HEK293 (cell line): ENCODE measurements around the gene TAF1D.
A peak's percentile ranks its signal among the peaks of the same experiment; 100 is the strongest.

Source experiments
- BCL6B ChIP-seq: fragments of 450-650 bp; formaldehyde crosslinking; IDR thresholded peaks from 2 replicates; pipeline ENCODE4 v1.5.1; 2017; ENCODE audit warnings: missing biosample characterization, missing genetic modification characterization
- KLF9 ChIP-seq: fragments of 450-650 bp; formaldehyde crosslinking; IDR thresholded peaks from 2 replicates; pipeline ENCODE4 v1.5.1; 2016; ENCODE audit warnings: missing biosample characterization, missing genetic modification characterization, low read depth
- PRDM10 ChIP-seq: fragments of 450-650 bp; formaldehyde crosslinking; IDR thresholded peaks from 2 replicates; pipeline ENCODE4 v1.5.1; 2016; ENCODE audit warnings: missing biosample characterization, missing genetic modification characterization
- PRDM6 ChIP-seq: fragments of 450-650 bp; formaldehyde crosslinking; IDR thresholded peaks from 2 replicates; pipeline ENCODE4 v1.5.1; 2017; ENCODE audit warnings: missing biosample characterization, missing genetic modification characterization
- RBAK ChIP-seq: fragments of 450-650 bp; formaldehyde crosslinking; IDR thresholded peaks from 2 replicates; pipeline ENCODE4 v1.5.1; 2016; ENCODE audit warnings: missing biosample characterization, missing genetic modification characterization
- REST ChIP-seq: fragments of 450-650 bp; formaldehyde crosslinking; IDR thresholded peaks from 2 replicates; pipeline ENCODE4 v1.5.1; 2016; ENCODE audit warnings: missing biosample characterization, missing genetic modification characterization
- SCRT1 ChIP-seq: fragments of 450-650 bp; formaldehyde crosslinking; IDR thresholded peaks from 2 replicates; pipeline ENCODE4 v1.5.1; 2016; ENCODE audit warnings: missing biosample characterization, missing genetic modification characterization, borderline replicate concordance
- ZBTB1 ChIP-seq: fragments of 450-650 bp; formaldehyde crosslinking; IDR thresholded peaks from 2 replicates; pipeline ENCODE4 v1.5.1; 2016; ENCODE audit warnings: missing biosample characterization, missing genetic modification characterization
- ZBTB21 ChIP-seq: fragments of 450-650 bp; formaldehyde crosslinking; IDR thresholded peaks from 2 replicates; pipeline ENCODE4 v1.5.1; 2017; ENCODE audit warnings: missing biosample characterization, missing genetic modification characterization
- ZFP37 ChIP-seq: fragments of 450-650 bp; formaldehyde crosslinking; IDR thresholded peaks from 2 replicates; pipeline ENCODE4 v1.5.1; 2016; ENCODE audit warnings: missing biosample characterization, missing genetic modification characterization
- ZFP41 ChIP-seq: fragments of 450-650 bp; formaldehyde crosslinking; IDR thresholded peaks from 2 replicates; pipeline ENCODE4 v1.5.1; 2016; ENCODE audit warnings: missing biosample characterization, missing genetic modification characterization, borderline replicate concordance
- ZNF335 ChIP-seq: fragments of 450-650 bp; formaldehyde crosslinking; conservative IDR thresholded peaks from 2 replicates; pipeline ENCODE4 v1.5.1; 2016; ENCODE audit warnings: missing biosample characterization, missing genetic modification characterization
- ZNF341 ChIP-seq: fragments of 450-650 bp; formaldehyde crosslinking; IDR thresholded peaks from 2 replicates; pipeline ENCODE4; 2016; ENCODE audit warnings: low read depth, missing biosample characterization, missing genetic modification characterization
- ZNF510 ChIP-seq: fragments of 450-650 bp; formaldehyde crosslinking; IDR thresholded peaks from 2 replicates; pipeline ENCODE4 v1.5.1; 2018; ENCODE audit warnings: mild to moderate bottlenecking, missing genetic modification characterization, missing biosample characterization; ENCODE audit not compliant: insufficient replicate concordance
- ZNF555 ChIP-seq: fragments of 450-650 bp; formaldehyde crosslinking; conservative IDR thresholded peaks from 2 replicates; pipeline ENCODE4 v1.5.1; 2017; ENCODE audit warnings: missing biosample characterization, mild to moderate bottlenecking, missing genetic modification characterization, inconsistent platforms
- ZNF561 ChIP-seq: fragments of 450-650 bp; IDR thresholded peaks from 2 replicates; pipeline ENCODE4 v1.5.1; 2018; ENCODE audit warnings: missing biosample characterization, missing genetic modification characterization, borderline replicate concordance
- ZNF585B ChIP-seq: fragments of 450-650 bp; formaldehyde crosslinking; IDR thresholded peaks from 2 replicates; pipeline ENCODE4 v1.5.1; 2016; ENCODE audit warnings: missing biosample characterization, missing genetic modification characterization
- ZNF677 ChIP-seq: fragments of 450-650 bp; IDR thresholded peaks from 2 replicates; pipeline ENCODE4 v1.5.0; 2018; ENCODE audit warnings: missing biosample characterization, mild to moderate bottlenecking, missing genetic modification characterization, moderate library complexity
- ZNF707 ChIP-seq: fragments of 450-650 bp; formaldehyde crosslinking; IDR thresholded peaks from 2 replicates; pipeline ENCODE4 v1.5.1; 2016; ENCODE audit warnings: missing biosample characterization, missing genetic modification characterization
- ZNF843 ChIP-seq: fragments of 450-650 bp; formaldehyde crosslinking; IDR thresholded peaks from 2 replicates; pipeline ENCODE4 v1.5.1; 2016; ENCODE audit warnings: missing biosample characterization, missing genetic modification characterization
- ZSCAN4 ChIP-seq: fragments of 450-650 bp; formaldehyde crosslinking; IDR thresholded peaks from 2 replicates; pipeline ENCODE4 v1.5.1; 2017; ENCODE audit warnings: missing biosample characterization, missing genetic modification characterization
- TF ChIP-seq, protein P1 (sequence below): fragments of 450-650 bp; formaldehyde crosslinking; conservative IDR thresholded peaks from 2 replicates; pipeline ENCODE4 v1.5.1; 2016; ENCODE audit warnings: low read depth, missing biosample characterization, missing genetic modification characterization

The TAF1D gene

GRCh38 chr11:93741882-93742226, 559 bp upstream of the TAF1D start (continued):
- TF ChIP-seq PRDM10 (tag by site-specific recombination): peak; percentile 90
- peak; percentile 87 for TF ChIP-seq SCRT1 (tag by site-specific recombination)
- TF ChIP-seq, protein P1, sequence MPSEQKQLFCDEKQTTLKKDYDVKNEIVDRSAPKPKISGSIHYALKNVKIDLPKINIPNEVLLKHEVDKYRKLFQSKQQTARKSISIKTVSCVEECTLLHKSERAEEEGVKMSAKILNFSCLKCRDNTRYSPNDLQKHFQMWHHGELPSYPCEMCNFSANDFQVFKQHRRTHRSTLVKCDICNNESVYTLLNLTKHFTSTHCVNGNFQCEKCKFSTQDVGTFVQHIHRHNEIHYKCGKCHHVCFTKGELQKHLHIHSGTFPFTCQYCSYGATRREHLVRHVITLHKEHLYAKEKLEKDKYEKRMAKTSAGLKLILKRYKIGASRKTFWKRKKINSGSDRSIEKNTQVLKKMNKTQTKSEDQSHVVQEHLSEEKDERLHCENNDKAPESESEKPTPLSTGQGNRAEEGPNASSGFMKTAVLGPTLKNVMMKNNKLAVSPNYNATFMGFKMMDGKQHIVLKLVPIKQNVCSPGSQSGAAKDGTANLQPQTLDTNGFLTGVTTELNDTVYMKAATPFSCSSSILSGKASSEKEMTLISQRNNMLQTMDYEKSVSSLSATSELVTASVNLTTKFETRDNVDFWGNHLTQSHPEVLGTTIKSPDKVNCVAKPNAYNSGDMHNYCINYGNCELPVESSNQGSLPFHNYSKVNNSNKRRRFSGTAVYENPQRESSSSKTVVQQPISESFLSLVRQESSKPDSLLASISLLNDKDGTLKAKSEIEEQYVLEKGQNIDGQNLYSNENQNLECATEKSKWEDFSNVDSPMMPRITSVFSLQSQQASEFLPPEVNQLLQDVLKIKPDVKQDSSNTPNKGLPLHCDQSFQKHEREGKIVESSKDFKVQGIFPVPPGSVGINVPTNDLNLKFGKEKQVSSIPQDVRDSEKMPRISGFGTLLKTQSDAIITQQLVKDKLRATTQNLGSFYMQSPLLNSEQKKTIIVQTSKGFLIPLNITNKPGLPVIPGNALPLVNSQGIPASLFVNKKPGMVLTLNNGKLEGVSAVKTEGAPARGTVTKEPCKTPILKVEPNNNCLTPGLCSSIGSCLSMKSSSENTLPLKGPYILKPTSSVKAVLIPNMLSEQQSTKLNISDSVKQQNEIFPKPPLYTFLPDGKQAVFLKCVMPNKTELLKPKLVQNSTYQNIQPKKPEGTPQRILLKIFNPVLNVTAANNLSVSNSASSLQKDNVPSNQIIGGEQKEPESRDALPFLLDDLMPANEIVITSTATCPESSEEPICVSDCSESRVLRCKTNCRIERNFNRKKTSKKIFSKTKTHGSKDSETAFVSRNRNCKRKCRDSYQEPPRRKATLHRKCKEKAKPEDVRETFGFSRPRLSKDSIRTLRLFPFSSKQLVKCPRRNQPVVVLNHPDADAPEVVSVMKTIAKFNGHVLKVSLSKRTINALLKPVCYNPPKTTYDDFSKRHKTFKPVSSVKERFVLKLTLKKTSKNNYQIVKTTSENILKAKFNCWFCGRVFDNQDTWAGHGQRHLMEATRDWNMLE: no peak
- TF ChIP-seq ZNF561 (tag by site-specific recombination): 0 out of 2 replicates have a peak, but pooled peaks have one; percentile 42
- TF ChIP-seq REST: no peak
- no peak for TF ChIP-seq RBAK (tag by site-specific recombination)
- TF ChIP-seq KLF9 (tag by site-specific recombination): 0 out of 2 replicates have a peak, but pooled peaks have one; percentile 2
- no peak for TF ChIP-seq ZBTB21
- TF ChIP-seq ZNF585B (tag by site-specific recombination): no peak
- no peak for TF ChIP-seq ZFP41
- peak; percentile 67 for TF ChIP-seq ZNF335 (tag by site-specific recombination)
- 0 out of 2 replicates have a peak, but pooled peaks have one; percentile 10 for TF ChIP-seq ZNF341
- TF ChIP-seq ZSCAN4: no peak
- TF ChIP-seq ZFP37 (tag by site-specific recombination): no peak
- no peak for TF ChIP-seq ZNF707 (tag by site-specific recombination)
- no peak for TF ChIP-seq ZNF677 (tag by site-specific recombination)
- TF ChIP-seq ZNF843: no peak
- no peak for TF ChIP-seq ZBTB1
- no peak for TF ChIP-seq BCL6B
- TF ChIP-seq ZNF510 (tag by site-specific recombination): no peak
- TF ChIP-seq PRDM6: no peak
- TF ChIP-seq ZNF555 (tag by site-specific recombination): no peak
